GM21825 (cell line): Measurements from ENCODE around the gene FBXO47.
"Not testable (repeated sequence)": the region's sequence is repeated elsewhere in the genome, so short reads cannot be mapped to it uniquely, and the experiment has no call there.

Experiments
- ATAC-seq: cut with Tn5 transposase; IDR thresholded peaks from one replicate; pipeline ENCODE4 v1.9.1; 2021; ENCODE audit warnings: mild to moderate bottlenecking, moderate library complexity; ENCODE audit not compliant: unreplicated experiment

Gene FBXO47

GRCh38 chr17:38980490-38981217, 13.5 kb upstream of the FBXO47 start:
- no peak for ATAC-seq

DNA sequence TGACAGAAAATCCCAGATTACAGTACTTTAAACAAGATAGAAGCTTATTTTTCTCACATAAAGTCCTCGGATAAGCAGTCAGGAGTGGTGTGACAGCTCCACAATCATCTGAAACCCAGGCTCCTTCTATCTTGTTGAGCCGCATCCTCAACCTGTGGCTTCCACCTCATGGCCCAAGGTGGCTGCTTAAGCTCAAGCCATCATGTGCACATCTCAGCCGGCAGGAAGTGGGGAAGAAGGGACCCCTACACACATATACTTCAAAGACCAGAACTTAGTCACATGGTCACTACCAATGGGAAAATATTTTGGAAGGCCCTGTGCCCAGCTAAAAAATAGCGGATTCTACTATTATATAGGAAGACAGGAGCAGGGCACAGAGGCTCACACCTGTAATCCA, 11.0 kb upstream of the FBXO47 start:
- ATAC-seq = no peak

DNA sequence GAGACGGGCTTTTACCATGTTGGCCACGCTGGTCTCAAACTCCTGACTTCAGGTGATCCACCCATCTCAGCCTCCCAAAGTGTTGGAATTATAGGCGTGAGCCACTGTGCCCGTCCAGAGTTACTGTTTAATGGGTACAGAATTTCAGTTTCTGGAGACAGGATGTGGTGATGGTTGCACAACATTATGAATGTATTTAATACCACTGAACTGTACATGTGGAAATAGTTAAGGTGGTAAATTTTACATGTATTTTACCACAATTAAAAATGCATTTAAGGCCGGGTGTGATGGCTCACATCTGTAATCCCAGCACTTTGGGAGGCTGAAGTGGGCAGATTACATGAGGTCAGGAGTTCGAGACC, 9.0 kb upstream of the FBXO47 start:
- not testable (repeated sequence) for ATAC-seq

DNA sequence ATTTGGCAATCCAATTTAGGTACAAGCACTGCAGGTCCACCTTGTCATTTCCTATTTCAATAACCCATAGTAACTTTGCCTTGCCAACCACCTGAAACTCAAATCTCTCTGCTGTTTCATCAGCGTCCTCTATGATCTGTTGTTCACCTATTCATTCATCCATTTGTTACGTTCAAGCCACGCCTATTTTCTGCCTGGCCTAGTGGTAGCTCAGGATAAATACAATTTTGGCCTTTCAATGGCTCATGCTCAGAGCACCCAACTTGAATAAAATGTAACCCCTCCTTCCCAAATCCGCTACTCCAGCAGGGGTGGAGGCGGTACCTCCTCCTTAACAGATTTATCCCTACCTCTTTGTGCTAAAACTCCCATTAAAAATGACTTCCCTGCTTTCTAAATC, 3.6 kb upstream of the FBXO47 start:
- ATAC-seq = no peak

- no peak for ATAC-seq
Observed at GRCh38 chr17:38970128-38970527, 2.9 kb upstream of the FBXO47 start.

DNA sequence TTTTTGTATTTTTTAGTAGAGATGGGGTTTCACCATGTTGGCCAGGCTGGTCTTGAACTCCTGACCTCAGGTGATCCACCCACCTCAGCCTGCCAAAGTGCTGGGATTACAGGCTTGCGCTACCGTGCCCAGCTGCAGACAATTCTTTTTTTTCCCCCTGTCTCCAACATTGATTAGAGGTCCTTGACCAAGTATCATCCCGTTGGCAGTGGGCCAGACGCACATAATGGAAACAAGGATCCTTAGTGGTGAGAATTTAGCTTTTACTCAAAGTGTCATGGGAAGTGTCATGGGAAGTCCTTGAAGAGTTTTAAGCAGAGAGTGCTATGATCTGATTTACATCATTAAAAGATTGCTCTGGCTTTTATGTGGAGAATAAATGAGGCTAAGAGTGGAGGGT, 2.1 kb upstream of the FBXO47 start:
- ATAC-seq = no peak

GRCh38 chr17:38961413-38961812, 5.8 kb downstream of the FBXO47 start:
- no peak for ATAC-seq

DNA sequence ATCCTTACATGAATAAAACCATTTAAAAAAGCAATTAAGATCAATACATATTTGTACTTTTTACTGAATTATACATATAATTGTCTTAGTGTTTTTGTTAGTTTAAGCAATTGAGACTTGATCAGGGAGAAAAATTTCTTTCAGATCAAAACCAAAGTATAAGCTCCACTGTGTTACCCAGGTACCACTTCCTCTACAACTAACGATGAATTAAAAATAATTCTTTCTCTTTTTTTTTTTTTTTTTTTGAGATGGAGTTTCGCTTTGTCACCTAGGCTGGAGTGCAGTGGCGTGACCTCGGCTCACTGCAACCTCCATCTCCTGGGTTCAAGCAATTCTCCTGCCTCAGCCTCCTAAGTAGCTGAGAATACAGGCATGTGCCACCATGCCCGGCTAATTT, 6.8 kb downstream of the FBXO47 start:
- ATAC-seq = no peak

DNA sequence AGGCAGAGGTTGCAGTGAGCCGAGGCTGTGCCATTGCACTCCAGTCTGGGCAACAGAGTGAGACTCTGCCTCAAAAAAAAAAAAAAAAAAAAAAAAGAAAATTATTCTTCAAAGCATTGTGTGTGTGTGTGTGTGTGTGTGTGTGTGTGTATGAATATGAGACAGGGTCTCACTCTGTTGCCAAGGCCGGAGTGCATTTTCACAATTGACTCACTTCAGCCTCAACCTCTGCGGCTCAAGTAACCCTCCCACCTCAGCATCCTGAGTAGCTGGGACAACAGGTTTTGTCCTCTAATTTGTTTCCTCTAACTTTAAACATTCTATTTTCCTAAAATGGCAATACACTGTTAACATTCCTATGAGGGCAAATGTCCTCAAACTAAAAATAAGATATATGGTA, 7.7 kb downstream of the FBXO47 start:
- no peak for ATAC-seq

DNA sequence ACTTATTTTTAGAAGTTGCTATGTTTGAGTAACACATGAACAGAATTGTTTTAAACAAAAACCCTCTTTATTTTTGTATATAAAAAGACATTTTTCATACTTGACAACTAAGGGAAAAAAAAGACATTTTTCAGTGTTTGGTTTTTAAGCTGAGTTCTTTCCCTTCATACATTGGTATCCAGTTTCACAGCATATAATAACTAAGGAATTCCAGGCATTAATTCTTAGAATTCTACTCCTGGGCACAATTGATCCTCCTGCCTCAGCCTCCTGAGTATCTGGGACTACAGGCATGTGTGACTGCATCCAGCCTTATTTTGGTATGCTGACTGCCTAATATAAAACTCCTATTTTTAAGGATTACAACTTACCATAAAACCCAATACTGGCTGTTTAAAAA, 8.4 kb downstream of the FBXO47 start:
- no peak for ATAC-seq

- no peak for ATAC-seq
Observed at GRCh38 chr17:38958326-38958725, 8.9 kb downstream of the FBXO47 start.

DNA sequence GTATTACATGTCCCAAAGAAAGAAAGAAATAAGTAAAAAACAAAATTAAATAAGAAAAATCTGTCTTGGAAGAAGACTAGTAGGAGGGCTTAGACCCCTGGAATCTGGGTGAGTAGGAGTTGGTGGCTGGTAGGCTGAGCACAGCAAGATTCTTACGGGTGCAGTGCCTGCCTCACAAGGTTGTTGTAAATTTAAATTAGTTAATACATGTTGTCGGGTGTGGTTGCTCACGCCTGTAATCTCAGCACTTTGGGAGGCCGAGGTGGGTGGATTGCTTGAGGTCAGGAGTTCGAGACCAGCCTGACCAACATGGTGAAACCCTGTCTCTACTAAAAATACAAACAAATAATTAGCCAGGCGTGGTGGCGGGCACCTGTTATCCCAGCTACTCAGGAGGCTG, 13.4 kb downstream of the FBXO47 start:
- not testable (repeated sequence) for ATAC-seq

DNA sequence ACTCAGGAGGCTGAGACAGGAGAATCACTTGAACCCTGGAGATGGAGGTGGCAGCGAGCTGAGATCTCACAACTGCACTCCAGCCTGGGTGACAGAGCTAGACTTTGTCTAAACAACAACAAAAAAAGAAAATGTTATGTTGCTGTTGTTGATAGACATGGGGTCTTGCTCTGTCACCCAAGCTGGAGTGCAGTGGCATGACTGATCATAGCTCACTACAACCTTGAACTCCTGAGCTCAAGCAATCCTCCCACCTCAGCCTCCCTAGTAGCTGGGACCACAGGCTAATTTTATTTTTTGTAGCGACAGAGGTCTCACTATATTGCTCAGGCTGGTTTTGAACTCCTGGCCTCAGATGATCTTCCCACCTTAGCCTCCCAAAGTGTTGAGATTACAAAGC, 20.0 kb downstream of the FBXO47 start:
- ATAC-seq = no peak

DNA sequence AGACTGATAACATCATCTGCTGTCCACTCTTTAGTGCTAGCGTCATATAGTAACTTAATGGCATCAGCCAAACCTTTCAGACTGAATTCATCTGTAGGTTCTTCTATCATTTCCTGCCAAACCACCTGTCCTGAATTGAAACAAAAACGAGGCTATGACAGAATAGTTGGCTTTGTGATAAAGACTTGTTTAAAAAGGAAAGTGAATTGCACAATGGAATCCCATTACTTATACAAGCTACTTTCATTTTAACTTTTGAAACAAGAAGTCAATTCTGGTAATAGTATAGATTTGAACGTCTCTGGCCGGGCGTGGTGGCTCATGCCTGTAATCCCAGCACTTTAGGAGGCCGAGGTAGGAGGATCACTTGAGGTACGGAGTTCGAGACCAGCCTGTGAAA, 23.6 kb downstream of the FBXO47 start:
- ATAC-seq = no peak

DNA sequence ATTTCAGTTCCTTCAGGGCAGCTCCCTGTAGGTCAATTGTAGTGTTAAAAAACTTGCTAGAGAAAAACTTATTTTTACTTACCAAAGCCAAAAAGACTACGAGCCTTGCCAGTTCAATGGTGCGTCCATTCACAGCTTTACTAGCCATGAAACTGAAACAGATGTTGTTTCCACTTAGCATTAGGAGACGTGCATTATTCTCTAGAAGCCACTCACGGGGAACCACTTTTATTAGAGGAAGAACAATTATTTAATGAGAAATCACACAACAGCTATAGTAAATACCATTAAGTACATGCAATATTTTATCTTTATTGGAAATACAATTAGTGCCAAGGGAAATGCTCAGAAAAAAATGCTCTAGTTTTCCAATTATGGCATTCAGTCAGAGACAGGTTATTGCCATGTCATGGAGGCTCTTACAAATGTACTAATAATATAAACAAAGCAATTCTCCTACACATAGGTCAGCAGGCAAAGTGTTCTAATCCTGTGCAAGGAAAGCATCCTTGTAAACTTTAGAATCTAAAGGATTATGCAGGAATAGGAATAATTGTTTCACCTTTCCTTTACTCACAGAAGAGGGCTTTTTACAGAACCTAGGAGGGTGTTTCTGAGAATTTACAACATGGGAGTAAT, 24.4 kb downstream of the FBXO47 start:
- ATAC-seq = no peak

GRCh38 chr17:38940404-38940803, 26.8 kb downstream of the FBXO47 start:
- no peak for ATAC-seq

GRCh38 chr17:38939987-38940386, 27.2 kb downstream of the FBXO47 start:
- ATAC-seq = no peak

- ATAC-seq = not testable (repeated sequence)
Observed at GRCh38 chr17:38933962-38934361, 33.2 kb downstream of the FBXO47 start.

GRCh38 chr17:38930782-38931181, 36.4 kb downstream of the FBXO47 start:
- ATAC-seq = not testable (repeated sequence)

- ATAC-seq = no peak
Observed at GRCh38 chr17:38926293-38927070, 40.7 kb downstream of the FBXO47 start.

GRCh38 chr17:38925263-38925995, 41.8 kb downstream of the FBXO47 start, which contains the start of gene LASP1NB:
TSS of gene LASP1NB (plus strand) at chr17:38925614.
- no peak for ATAC-seq
